ENCODE data around the gene ATXN2L.
A peak's percentile ranks its signal among the peaks of the same experiment; 100 is the strongest.
"Not testable (repeated sequence)": the region's sequence is repeated elsewhere in the genome, so short reads cannot be mapped to it uniquely, and the experiment has no call there.

Gene ATXN2L

GRCh38 chr16:28879841-28880588 is 57.2 kb downstream of the ATXN2L start:
- no peak for TF ChIP-seq CTCF (IDR thresholded peaks at IDR 0.05; ENCODE audit: low read depth, low read length)
- H3K4me3 ChIP-seq (ENCODE audit: low read depth, low read length) = peak overlapping the region; percentile 79

- H3K4me3 ChIP-seq (ENCODE audit: low read depth, low read length) = peak overlapping the region; percentile 79
- TF ChIP-seq CTCF (IDR thresholded peaks at IDR 0.05; ENCODE audit: low read depth, low read length) = no peak
Observed at GRCh38 chr16:28880589-28880915, 57.8 kb downstream of the ATXN2L start.

GRCh38 chr16:28880955-28881354 is 58.2 kb downstream of the ATXN2L start:
- H3K4me3 ChIP-seq (ENCODE audit: low read depth, low read length) = no peak overlapping the region
- TF ChIP-seq CTCF (IDR thresholded peaks at IDR 0.05; ENCODE audit: low read depth, low read length) = no peak

GRCh38 chr16:28881565-28881964 is 58.8 kb downstream of the ATXN2L start:
- not testable (repeated sequence) for H3K4me3 ChIP-seq (ENCODE audit: low read depth, low read length)

- no peak for TF ChIP-seq CTCF (IDR thresholded peaks at IDR 0.05; ENCODE audit: low read depth, low read length)
Observed at GRCh38 chr16:28882551-28883160, 59.9 kb downstream of the ATXN2L start.

GRCh38 chr16:28883221-28883996 is 60.6 kb downstream of the ATXN2L start:
- TF ChIP-seq CTCF (IDR thresholded peaks at IDR 0.05; ENCODE audit: low read depth, low read length) = no peak
- no peak overlapping the region for H3K4me3 ChIP-seq (ENCODE audit: low read depth, low read length)

More at GRCh38 chr16:28882551-28883160, 59.9 kb downstream of the ATXN2L start:
- no peak overlapping the region for H3K4me3 ChIP-seq (ENCODE audit: low read depth, low read length)

GRCh38 chr16:28884045-28884444 is 61.2 kb downstream of the ATXN2L start:
- H3K4me3 ChIP-seq (ENCODE audit: low read depth, low read length) = no peak overlapping the region
- no peak for TF ChIP-seq CTCF (IDR thresholded peaks at IDR 0.05; ENCODE audit: low read depth, low read length)
